GM18508 (cell line): ENCODE data around the gene GLDC.
"Not testable (repeated sequence)": the region's sequence is repeated elsewhere in the genome, so short reads cannot be mapped to it uniquely, and the experiment has no call there.

Source experiments
- ATAC-seq: cut with Tn5 transposase; IDR thresholded peaks from one replicate; pipeline ENCODE4 v1.9.1; 2021; ENCODE audit warnings: moderate number of reproducible peaks; ENCODE audit not compliant: insufficient read depth, unreplicated experiment

The GLDC gene

DNA sequence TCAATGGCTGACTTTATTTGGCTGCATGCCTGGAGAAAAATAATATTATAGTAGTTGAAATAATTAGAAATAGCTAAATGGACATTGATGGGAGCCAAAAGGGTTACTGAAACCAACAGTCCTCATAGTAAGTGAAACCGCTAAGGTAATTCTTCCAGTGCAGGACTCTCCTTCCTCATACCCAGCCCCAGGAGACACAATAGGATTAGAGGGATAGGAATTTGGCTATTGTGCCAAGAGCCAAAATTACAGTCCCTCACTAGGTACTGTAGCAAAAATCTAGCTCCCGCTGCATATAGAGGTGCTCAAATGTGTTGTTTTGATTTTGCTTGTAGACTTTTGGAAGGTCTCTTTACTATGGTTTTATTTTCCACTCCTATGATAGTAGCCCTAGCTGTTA, 20.2 kb downstream of the GLDC start:
- ATAC-seq, result no peak

DNA sequence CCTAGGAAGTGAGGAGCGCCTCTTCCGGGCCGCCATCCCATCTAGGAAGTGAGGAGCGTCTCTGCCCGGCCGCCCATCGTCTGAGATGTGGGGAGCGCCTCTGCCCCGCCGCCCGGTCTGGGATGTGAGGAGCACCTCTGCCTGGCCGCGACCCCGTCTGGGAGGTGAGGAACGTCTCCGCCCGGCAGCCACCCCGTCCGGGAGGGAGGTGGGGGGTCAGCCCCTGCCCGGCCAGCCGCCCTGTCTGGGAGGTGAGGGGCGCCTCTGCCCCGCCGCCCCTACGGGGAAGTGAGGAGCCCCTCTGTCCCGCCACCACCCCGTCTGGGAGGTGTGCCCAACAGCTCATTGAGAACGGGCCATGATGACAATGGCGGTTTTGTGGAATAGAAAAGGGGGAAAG, 22.7 kb downstream of the GLDC start:
- ATAC-seq, result not testable (repeated sequence)

DNA sequence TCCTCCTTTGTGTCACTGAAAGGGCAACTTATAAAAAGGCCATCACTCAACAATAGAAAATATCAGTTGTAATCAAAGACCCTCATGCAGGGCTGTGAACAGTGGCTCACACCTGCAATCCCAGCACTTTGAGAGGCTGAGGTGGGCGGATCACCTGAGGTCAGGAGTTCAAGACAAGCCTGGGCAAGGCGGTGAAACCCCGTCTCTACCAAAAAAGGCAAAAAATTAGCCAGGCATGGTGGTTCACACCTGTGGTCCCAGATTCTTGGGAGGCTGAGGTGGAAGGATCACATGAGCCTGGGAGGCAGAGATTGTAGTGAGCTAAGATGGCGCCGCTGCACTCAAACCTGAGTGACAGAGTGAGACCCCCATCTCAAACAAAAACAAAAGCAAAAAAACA, 24.7 kb downstream of the GLDC start:
- no peak for ATAC-seq

DNA sequence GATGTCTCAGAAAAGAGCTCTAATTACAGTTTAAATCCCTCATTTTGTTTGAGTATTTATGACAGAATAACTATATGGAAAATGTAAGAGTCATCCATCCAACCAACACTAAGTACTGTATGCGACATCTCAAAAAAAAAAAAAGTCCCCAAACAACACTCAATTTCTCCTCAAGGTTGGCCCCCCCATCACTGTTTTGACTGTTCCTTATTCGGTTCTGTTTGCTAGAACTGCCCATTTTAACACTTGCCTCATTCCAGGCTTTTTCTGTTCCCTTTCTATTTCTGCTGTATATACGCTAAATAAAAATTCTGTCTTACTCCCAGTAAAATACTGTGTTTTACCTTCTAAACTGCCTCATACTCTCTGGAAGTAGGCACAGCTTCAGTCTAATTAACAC, 25.2 kb downstream of the GLDC start:
- ATAC-seq, result no peak

DNA sequence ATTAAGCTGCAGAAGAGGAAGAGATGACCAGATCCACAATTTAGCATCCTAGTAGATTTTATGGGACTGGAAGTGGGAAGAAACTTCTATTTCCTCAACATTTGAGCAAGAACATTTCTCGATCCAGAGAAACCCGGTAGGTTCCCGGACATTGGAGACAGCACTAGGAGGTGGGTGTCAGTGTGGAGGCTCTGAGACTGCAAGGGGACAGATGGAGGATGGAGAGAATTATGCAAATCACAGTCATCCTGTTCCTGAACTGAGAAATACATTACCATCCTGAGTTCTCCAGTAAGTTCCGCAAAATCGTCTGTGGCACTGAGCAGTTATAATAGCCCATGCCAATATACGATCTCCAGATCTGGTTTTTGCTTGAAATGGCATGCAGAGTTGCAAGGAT, 25.6 kb downstream of the GLDC start:
- no peak for ATAC-seq

DNA sequence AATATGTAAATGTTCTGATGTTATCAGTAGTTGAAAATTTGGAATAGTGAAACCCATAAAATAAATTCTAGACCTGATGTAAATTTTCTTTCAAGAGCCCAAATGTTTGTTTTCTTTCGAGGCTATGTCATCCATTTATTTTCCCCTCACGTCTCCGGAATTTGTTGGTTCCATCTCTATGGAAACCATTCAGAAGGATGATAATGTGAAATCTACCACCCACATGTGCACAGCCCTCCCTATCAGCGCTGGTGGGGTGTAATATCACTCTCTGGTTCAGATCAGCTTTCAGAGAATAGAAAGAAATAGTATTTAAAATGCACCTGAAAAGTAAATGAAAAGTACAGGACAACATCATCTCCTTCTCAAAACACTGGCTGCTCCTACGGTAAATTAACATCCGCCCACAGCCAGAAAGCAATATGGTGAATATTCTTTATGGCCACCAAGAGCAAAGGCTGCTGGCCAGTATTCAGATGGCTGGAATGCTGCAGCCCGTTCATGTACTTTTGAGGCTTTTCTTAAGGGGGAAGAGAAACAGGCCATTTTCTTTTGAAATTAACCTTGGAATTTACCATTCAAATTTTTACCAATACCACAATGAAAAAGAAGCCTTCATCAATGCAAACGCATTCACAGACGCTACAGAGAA, 28.5 kb downstream of the GLDC start:
- no peak for ATAC-seq

DNA sequence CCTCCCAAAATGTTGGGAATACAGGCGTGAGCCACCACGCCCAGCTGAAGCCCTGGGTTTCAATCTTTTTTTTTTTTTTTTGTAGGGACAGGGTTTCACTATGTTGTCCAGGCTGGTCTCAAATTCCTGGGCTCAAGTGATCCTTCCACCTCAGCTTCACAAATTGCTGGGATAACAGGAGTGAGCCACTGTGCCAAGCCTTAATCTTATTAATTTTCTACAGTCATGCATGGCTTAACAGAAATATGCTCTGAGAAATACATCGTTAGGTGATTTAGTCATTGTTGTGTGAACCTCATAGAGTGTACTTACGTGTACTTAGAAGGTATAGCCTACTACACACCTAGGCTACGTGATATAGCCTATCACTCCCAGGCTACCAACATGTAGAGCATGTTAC, 31.0 kb downstream of the GLDC start:
- no peak for ATAC-seq

DNA sequence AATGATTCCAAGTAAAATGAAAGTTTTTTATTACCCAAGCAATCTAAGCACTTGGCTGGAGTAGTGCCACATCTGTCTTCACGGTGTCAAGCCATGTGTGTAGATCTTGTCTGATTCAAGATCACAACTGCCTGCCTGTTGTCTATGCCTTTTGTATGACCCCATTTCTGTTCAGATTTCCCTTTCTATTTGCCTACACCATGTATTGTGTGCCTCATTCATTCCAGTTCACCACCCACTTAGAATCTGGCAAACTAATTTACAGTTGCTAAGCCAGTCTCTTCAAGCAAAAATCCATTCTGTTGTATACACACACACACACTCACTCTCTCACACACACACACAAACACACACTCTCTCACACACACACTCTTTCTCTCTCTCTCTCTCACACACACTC, 33.7 kb downstream of the GLDC start:
- no peak for ATAC-seq

DNA sequence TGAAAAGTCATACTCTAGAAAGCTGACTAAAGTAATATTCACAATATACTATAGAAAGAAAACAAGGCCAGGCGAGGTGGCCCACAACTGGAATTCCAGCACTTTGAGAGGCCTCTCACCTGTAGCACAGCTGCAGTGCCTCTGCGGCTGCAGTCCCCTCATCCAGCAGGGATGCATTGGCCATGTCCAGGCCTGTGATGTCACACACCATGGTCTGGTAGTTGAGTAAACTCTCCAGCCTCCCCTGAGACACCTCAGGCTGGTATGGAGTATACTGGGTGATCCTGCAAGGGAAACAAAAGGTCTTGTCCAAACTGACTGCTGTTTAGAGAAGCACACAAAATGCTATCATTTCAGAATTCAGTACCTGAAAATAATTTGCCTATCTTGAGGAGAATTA, 35.5 kb downstream of the GLDC start:
- no peak for ATAC-seq

DNA sequence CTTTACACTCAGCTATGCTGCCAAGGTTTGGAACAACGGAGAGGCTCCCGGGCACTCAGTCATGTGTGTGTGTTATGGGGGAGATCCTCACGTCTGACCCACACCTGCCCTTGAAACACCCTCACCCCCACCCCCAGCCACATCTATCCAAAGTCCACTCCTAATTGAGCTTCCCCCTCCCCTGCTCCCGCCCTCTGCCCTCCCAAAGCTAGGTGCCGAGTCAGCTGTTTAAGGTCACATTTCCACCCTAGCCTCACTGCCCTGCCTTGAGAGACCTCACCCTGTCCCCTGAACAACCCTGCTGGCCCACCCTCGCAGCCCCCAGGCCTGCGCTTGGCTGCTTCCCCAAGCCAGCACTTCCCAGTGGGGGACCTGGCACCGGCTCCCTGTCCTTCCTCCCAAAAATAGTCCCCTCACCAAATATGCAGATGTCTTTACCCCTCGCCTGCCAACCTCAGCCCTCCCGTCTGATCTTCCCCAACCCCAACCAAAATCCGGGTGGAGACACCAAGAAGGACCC, 36.0 kb downstream of the GLDC start:
- no peak for ATAC-seq

DNA sequence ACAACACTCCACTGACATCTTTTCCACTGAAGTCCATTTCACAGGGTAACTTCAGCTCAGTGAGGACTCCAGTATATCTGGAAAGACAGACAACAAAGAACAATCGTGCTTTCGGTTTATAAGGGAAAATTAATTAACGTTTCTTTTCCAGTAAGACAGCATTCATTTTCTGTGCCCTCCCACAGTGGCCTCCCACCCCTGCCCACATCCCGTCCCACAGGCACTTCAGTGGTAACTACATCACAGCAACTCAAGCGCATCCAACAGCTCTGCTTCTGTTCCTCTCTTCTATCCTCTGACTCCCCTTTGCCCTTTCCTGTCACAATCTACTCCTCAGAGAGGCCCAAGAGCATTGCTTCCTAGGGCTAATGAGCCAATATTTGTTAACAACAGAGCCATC, 40.3 kb downstream of the GLDC start:
- peak; percentile 78 for ATAC-seq

DNA sequence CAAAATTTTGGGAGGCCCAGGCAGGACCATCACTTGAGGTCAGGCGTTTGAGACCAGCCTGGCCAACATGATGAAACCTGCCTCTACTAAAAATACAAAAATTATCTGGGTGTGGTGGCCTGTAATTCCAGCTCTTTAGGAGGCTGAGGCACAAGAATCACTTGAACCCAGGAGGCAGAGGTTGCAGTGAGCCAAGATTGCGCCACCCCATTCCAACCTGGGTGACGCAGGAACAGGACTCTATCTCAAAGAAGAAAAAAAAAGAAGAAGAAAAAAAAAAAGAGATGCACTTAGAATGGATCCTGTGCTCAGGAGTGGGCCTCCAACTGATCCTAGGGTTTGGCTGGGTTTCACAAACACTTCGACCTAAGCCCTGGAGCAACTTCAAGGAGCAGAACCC, 45.1 kb downstream of the GLDC start:
- ATAC-seq, result no peak

DNA sequence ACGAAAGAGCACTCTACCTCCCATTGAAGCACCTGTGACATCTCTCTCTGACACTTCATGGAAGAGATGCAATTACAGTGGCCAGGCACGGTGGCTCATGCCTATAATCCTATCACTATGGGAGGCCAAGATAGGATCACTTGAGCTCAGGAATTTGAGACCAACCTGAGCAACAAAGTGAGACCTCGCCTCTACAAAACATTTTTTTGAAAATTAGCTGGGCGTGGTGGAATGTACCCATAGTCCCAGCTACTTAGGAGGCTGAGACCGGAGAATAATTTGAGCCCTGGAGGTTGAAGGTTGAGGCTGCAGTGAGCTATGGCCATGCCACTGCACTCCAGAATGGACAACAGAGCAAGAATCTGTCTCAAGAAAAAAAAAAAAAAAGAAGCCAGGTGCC, 45.5 kb downstream of the GLDC start:
- no peak for ATAC-seq

DNA sequence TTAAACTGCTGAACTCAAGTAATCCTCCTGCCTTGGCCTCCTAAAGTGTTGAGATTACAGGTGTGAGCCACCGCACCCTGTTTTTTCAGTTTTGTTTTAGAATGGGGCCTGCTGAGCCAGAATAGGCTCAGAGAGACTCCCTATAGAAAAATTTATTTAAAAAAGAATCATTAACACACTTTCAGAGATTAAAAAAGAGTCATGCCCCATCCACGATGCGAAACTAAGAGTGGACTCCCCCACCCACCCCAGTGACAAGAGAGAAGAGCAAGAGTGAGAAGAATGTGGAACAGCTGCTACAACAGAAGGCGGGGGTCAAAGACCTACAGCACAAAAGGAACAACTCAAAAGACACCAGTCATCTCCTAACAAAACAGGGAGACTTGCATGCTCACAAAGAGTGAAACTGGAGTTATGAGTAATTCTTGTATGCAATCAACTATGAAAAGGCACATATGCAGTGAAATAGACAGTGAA, 47.2 kb downstream of the GLDC start:
- ATAC-seq, result peak; percentile 95

DNA sequence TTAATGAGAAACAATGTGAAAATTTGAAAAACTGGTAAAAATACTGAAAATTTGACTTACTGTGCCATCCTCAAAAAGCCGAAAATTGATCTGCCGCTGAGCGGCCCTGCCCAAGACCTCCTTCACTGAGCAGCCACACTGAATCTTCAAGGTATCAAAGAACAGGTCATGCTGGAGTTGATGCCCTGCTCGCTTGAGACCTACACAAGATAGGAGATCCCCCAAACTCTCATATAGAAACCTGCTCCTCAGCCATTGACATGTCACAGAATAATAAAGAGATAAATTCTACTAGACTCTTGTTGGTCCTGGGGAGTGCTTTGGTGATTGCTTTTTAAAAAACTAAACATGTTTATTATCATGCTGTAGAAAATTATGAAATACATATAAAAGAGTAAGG, 52.7 kb downstream of the GLDC start:
- no peak for ATAC-seq

DNA sequence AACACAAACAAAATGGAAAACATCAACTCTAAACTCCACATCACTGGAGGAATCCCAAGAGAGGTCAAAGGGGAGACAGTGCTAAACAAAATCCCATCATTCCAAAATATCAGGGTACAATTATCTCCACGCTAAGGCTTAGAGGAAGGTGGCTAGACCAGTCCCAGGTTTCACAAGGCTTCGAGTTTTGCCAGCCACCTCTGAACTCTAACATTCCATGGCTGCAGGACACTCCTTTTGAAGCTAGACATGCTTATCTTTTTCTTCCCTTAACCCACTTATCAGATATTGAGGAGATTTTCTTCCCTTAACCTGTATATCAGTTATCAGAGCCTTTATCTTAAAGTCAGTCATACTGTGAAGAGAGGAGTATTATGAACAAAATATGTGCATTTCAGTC, 53.3 kb downstream of the GLDC start:
- no peak for ATAC-seq

DNA sequence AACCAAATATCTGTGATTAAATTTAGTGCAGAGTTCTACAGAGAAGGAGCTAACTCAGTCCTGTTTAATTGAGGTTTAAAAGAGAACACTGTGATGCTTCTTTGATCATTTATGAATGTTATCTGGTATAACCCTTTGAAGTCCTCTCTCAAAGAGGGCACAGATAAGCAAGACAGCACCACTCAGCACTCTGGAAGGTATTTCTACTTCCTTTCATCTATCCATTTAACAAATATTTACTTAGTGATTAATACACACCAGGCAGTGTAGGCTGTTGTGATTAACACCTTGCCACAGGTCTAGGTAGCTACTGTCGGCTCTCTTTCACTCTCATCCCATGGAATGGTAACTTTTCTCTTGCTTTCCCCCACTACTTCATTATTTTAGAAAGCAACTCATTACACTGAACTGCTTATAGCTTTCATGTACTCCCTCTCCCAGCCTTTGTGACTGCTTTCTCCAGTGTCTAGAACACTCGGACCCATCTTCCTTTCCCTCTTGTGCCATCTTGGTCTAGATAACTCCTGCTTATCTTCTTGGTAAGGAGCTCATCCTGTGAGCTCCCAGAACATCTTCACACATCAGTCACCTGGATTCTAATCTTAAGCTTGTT, 54.7 kb downstream of the GLDC start:
- ATAC-seq, result no peak

DNA sequence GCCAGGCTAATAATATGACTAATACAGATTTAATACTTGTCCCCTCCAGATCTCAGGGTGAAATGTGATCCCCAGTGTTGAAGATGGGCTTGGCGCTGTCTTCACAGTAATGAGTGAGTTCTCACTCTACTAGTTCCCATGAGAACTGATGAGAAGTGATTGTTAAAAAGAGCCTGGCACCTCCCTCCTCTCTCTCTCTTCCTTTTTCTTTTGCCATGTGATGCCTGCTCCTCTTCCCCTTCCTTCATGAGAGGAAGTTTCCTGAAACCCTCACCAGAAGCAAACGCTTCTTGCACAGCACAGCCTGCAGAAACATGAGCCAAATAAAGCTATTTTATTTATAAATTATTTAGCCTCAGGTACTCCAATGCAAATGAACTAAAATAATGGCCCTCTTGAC, 55.2 kb downstream of the GLDC start:
- ATAC-seq, result no peak

DNA sequence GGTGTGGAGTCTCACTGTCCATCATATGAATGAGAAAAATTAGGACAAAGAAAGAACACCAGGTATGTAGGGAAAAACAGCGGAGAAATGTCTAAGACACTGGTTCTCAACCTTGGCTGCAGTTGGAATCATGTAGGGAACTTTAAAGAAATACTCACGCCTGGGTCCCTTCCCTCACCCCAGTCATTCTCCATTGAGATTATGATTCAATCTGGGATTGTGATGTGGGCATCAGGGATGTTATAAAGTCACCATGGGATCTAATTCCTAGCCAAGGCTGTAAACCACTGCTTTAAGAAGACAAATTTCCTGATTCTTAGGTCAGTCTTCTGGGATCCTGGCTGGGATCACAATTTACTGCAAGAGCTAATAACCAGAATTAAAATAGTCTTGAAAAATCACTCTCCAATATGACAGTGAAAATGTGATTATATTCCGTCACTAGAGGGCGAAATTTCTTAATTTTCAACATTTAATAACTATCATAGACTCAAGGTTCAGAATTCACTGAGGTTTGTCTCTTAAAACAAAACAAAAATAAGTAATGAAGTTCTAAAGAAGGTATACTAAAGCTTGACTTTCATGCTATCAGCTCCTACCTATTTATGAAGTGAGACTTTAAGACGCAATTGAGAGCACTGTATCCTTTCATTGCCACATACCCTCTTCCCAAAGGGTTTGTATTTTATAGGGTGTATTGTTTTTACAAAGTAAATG, 60.5 kb downstream of the GLDC start:
- ATAC-seq, result no peak

DNA sequence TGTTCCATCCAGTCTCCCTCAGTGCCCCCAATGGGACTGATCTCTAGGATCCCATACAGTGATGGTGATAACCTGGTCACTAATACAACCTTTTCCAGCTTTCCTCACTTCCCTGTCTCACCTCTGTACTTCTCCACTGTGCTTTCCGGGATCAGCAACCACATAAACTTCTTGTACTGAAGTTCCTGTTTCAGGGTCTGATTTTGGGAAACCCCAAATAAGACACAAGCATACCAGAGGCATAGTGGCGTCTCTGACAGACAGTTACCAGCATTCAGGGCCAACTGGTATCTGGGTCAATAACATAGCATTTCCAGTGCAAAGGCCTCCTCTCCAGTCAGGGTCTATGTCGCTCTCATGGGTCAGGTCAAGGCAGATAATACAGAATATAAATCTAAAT, 64.3 kb downstream of the GLDC start:
- no peak for ATAC-seq

DNA sequence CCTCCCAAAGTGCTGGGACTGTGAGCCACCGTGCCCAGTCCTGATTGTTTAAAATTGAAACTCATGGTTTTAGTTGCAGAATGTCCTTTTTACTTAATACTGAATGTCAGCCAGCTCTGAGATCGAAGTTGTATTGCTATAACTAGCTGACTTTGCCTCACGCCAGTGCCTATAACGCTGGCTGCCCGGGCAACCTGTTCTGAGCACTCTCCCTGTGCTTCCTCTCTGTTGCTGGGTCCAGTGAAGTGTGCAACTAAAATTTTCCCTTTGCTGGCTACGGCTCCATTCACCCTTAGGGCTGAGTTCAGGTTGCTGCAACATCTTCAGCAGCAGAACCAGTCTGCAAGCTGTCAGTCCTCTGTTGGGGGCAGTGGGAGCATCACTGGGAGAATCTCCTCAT, 65.9 kb downstream of the GLDC start:
- ATAC-seq, result no peak

DNA sequence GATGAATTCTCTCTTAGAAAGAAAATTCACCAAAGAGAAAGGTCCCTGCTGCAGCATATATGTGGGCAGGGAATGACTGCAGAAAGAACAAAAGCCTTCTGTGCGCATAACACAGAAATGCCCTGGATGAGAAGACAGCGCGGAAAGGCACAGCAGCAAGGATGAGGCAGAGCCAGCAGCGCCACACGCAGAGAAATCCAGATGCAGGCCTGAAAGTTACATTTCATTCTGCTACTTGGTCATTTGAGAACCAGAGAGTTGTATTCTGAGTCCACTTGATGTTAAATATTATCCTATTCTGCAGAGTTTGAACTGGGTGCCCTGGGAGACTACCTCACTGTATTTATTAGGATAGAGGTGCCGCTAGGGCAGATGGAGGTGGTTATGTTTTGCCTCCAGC, 68.5 kb downstream of the GLDC start:
- no peak for ATAC-seq
